GM18499 (cell line): ENCODE results near the gene AUH.

Source experiments
- ATAC-seq: cut with Tn5 transposase; IDR thresholded peaks from one replicate; pipeline ENCODE4 v1.9.1; 2021; ENCODE audit warnings: moderate number of reproducible peaks; ENCODE audit not compliant: insufficient read depth, unreplicated experiment

The AUH gene

DNA sequence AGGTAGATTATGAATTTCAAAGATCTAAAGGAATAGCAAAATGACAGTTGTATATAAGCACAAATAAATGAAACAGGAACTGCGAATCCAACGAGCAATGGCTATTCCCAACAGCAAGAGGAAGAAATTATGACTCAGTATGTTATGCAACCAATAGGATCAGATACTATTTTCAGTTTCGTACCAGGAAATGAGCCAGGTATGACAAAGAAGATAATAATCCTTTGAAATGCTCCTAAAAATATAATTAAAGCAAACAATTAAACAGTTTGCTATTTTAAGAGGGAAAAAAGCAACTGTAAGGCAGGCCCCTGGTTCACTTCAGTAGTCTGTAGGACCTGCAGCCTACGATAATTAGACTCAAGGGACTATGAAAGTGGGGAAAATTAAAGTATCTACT lies 58.9 kb downstream of the AUH start:
- no peak for ATAC-seq

DNA sequence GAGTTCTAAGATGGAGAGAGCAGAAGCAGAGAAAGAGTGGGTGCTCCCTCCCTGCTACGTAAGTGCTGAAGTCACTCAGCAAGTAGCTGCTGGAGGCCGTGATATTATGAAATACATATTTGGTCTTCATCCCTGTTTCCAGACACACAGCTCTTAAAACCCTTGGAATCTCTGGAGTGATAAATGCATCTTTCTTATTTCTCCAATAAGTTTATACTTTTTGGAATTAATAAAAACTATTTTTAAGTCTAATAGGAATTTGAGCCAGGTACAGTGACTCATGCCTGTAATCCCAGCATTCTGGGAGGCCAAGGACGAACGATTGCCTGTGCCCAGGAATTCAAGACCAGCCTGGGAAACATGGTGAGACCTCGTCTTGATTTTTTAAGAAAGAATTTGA lies 60.6 kb downstream of the AUH start:
- no peak for ATAC-seq

DNA sequence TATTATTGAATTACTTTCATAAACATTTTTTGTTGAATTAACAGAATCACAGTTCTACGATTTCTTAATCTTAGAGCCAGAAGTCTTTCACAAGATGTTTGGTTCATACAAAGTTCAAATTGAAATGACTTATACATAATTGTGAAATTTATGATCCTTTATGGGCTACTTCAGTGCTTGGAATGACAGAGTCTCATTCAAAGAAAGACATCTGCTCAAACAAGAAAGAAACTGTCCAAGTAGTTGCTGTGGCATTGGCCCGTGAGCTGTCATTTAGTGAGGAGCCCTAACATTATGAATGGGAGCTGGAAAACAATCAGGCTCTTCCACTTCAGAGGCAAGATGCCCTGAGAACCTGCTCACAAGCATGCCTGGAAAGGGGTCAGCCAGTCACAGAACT lies 63.4 kb downstream of the AUH start:
- ATAC-seq, result no peak

DNA sequence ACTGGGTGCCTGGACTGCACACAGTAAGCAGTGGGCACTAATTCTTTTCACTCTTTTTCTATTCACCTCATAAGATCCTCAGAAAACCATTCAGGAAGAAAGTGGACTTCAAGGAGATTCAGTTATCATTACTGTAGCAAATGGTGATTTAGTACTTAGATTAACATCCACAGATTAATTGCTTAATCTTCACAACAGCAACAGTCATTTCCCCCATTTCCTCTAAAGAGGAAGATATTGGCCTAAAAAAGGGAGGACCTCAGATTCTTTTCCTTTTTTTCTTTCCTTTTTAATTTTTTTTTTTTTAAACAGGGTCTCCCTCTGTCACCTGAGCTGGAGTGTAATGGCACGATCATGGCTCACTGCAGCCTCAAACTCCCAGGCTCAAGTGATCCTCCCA lies 64.4 kb downstream of the AUH start:
- no peak for ATAC-seq

DNA sequence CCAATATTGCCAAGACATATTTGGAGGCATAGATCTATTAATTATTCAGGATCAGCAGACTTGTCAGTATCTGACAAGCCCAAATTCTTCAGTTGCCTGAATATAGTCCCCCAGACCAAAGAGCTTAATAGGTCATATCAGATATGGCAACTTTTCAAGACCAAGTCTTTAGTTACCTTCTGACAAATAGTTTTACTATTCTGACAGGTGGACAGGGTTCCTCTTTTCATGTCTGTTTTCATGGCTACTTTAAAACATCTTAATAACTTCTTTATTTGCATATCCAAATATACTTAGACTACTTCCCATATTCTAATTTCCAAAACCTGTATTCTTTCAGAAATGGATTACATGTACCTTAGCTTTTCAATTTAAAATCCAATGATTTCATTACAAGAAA lies 65.4 kb downstream of the AUH start:
- ATAC-seq, result no peak

DNA sequence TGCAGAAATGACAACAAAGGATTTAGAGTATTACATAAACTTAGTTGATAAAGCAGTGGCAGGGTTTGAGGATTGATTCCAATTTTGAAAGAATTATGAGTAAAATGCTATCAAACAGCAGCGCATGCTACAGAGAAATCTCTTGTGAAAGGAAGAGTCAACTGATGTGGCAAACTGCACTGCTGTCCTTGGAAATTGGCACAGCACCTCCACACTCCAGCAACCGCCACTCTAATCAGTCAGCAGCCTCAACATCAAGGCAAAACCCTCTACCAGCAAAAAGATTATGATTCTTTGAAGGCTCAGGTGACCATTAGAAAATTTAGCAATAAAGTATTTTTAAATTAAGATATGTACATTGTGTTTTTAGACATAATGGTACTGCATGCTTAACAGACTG lies 66.4 kb downstream of the AUH start:
- no peak for ATAC-seq

DNA sequence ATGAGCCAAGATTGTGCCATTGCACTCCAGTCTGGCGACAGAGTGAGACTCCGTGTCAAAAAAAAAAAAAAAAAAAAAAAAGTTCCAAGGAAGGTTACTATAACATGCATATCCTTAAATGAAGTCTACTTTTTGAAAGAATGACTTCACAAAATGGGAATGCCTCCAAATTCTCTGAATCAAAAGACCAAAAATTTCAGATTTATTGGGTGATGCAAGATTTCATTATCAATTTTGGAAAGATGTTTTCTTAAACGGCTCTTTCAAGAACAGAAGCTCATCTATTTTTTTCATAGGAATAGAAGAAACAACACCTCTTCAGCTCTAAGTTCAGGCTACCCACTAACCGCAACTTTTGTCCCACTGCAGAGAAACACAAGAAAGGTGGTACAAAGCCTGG lies 69.9 kb downstream of the AUH start:
- no peak for ATAC-seq

DNA sequence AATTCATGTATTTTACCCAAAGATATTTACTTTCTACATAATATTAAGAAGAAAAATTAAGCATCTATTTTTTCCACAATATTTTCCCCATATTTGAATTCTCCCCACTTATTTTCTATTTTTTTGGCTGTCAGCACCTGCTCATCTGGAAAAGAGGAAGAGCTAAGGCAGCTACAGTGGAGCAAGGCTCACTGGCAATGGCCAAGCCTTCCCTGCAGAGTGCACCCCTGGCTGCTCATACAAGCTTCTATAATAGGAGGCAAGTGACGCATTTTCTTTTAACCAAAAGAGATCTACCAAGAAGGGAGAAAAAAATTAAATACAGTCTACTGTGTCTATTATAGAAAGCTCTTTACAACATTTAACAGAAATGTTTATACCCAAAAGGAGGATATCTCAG lies 72.5 kb downstream of the AUH start:
- ATAC-seq, result no peak

DNA sequence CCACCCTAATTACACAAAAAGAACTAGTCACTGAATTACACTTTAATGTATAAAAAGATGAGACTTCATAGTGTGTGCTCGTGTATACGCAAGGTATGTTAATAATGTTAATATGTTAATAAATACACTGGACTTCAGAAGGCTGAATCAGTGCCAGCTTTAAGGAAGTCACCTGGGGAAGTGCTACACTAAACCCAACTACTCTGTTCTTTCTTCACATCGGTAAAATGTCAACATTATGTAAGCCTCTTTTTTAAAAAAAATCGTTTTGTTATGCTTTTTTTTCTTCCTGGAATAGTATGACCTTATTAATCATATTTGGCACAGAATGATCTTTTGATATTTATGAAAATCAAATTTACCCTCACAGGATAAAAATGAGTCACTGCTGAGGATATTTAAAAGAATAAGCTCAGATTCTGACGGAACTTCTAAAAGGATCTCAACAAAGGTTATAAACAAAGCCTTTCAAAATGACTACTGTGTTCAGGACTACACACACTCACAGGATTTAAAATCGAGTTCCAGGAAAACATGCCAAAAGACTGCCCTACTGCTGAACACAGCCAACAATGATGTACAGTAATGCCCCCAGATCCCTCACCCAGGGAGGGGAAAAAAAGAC lies 75.9 kb downstream of the AUH start:
- ATAC-seq, result no peak

DNA sequence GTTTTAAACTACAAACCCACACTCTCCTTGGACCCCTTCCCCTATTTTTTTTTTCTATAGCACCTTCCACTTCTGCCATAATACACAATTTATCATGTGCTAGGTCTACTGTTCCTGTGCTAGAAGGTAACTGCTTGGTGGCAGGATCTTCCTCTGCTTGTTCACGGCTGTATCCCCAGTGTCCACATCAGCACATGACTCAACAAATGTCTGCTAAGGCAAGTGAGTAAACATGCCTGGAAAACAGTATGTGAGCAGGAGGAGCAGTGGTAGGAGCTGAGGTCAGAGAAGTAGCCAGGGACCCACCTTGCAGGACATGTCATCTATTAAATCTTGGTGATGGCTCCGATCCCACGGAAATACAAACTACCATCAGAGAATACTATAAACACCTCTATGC lies 79.4 kb downstream of the AUH start:
- ATAC-seq, result no peak

DNA sequence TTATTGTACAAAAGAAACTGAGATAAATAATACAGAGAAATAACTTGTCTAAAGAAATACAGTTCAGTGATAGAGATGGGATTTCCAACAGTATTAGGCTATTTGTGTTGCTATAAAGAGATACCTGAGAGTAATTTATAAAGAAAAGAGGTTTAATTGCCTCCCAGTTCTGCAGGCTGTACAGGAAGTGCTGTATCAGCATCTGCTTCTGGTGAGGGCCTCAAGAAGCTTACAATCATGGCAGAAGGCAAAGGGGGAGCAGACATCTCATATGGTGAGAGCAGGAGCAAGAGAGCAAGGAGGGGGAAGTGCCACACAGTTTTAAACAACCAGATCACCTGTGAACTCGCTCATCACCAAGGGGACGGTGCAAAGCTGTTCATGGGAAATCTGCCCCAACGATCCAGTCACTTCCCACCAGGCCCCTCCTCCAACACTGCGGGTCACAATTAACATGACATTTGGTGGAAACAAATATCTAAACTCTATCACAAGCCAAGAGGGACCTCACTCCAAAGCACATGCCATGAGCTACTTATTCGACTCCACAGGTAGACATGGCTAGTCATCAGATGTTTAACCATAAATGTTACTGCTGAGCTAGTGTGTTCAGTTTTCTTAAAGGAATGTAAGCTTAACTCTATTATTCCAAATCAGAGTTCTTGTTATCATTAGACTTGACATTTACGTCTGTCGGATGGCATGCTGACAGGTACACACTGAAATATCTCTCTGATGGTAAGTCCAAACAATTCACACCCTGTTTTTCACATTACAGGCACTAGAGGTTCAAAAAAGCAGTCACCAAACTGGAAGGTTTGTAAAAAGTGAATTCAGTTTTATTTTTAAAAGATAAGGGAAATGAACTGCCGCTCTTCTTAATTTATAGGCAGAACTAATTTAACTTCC lies 82.2 kb downstream of the AUH start:
- ATAC-seq, result no peak

DNA sequence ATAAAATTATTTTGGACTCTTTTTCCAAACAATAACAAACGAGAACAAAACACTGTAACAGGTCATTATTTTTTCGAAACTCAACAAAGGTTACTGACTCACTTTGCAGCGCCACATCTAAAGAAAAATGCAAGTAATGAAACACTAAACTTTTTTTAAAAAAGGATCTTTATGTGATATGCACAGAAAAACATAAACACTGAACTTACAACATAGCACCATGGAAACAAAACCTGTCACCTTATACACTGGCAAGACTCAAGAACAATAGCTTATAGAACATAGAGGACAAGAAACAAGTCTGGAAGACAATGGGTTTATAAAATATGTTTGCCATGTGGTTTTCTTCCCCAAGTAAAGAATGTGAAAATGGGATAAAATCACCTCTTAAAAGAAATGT lies 85.2 kb downstream of the AUH start:
- ATAC-seq, result no peak

DNA sequence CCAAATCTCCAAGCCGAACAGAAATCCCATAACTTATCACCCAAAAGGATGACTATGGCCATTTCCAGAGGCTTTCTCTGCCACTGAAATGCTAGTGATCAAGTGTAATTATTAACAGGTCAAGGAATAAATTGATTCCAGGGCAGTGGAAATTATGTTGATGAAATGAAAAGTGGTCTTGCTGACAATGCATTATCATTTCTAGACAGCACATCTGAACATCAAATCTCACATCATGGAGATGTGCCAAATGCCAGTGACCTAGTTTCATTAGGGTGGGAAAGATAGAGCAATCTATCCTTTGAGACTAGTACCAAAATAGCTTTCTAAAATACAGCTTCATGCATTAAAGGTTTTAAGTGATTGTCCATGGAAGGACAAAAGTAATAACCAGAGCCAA lies 86.1 kb downstream of the AUH start:
- no peak for ATAC-seq

DNA sequence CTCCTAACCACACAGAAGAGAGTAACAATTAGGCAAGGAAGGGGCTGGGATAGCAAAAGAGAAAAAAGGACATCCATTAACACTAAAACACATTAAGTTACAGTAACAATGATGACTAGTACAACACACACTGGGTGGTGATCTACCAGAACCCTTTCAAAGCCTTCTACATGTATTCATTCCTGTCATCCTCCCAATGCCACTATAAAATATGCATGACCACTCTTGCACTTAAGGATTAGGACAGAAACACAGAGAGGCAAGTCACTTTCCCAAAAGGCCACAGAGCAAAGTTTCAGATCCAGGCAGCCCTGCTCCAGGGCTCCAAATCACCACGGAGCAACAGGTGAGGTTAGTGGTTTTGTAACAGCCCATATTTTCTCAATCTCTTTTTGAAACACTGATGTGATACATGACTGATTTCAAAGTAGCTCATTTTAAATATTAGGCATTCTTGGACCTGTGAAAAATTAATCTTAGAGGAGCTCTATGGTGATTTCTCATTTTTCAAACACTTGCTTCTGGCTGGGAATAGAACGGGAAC lies 86.7 kb downstream of the AUH start:
- ATAC-seq, result no peak

DNA sequence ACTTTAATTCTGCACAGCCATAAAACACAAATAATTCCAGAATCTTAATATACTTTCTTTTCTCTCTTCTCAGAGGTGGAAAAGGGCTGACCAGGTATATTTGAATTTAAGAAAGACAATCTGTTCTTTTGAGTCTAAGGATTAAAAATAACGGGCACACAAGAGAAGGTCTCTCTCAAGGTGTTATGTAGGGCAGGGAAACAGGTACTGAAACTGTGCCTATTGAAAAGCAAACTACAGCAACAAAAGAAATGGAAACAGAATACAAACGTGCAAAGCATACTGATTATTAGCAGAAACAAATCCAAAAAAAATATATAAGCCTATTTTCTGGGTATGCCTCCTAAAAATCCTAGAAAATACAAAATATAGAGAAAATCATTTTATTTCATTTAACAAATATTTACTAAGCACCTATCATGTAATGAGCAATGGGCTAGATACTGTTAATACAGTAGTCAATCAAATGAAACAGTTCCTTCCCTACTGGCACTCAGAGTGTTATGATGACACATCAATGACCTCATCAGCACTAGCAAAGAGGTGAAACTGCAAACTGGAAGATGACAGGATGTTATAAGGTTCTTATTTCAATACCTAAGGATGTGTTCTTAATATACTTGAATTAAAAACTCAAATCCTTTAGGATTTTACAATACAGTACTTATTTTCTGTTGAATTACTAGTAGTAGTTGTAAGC lies 87.7 kb downstream of the AUH start:
- ATAC-seq, result no peak

DNA sequence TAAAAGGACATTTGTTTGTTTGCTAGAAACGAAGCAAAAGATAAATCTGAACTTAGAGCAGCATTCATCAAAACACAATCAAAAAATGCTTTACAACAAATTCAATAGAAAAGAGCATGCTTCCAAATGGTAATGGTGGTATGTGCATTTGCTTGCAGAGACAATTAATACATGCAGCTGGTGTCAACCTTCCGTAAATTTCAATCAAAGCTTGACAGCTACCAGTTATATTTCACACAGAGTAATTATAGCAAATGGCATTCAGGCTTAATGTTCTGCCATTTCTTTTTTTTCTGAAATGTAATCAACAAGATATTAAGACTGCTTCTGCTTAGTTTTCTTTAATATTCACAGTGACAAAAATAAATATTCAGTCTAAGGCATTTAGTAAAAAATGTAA lies 90.6 kb downstream of the AUH start:
- ATAC-seq, result no peak

DNA sequence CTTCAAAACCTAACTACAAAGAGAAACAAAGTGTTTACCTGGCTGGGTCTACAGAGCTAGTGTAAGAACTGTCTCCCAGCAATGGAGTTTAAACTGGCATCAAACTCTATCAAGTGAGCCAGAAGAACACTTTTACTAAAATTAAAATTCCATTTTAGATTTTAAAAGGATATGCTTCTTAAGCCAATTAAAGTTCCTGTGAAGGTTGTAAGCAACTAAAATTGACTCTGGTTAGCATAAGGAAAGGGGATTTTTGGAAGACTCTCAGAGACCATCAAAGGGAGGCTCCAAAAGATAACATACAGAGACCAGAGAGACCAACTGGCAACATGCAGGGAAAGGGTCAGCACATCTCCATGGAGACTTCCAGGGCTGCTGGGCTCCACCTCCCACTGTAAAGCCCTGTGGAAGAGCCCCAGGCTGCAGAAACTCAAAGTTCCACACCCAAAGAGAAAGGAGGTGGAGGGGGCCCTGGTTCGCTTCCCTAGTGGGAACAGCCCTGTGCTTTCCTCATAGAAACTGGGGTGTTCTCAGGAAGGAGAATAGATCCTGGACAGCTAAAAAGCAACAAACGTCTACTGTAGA lies 91.7 kb downstream of the AUH start:
- no peak for ATAC-seq

DNA sequence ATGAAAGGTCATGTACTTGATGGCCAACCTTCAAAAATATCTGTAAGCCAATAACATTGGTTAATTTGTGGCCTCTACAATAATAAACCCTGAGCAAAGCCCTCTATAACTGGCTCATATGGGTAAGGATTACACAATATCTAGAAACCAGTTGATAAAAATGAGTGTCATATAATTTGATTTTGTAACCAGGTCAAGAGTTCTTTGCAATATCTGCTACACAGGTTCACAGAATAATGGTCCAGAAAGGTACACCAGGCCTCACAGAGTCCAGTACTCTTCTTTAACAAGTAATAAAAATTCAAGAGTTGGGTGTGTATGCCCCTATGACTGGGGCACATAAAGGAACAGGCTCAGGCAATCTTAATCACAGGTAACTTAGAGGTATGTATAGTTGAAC lies 95.3 kb downstream of the AUH start:
- ATAC-seq, result no peak

DNA sequence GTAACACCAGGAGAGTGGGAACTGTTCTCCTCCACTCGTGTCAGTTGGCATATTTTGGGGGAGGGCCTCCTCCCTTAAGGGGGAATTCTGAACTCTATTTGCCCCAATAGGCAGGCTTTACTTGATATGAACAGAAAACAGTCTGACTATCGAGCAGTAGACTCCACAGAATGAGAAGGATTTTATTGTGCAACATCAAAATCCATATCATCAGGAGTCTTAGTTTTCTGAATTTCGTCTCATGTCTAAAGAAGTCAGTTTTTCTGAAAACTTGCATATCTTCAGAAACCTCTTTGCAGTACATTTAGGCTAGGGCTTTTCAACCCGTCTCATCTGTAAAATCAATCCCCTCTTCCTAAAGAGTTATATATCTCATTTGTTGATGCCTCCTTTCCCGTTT lies 96.2 kb downstream of the AUH start:
- ATAC-seq, result no peak

DNA sequence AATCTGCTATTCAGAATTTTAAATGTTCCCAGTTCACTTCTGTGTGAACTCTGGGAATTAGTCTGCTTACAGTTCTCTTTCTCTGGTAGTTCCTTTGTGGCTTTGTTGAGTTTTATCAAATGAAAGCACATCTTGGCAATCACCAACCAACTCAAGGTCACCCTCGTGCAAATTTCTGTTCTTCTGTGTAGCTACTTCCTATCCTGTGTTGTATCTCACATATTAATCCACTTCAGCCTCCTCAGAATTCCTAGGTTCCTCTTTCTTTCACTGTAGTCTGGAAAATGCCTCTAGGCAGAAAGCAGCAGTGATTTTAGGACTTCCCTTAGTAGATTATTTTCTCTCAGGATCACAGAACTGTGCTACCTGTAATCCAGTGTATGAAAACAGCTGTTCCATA lies 100.3 kb downstream of the AUH start:
- no peak for ATAC-seq

DNA sequence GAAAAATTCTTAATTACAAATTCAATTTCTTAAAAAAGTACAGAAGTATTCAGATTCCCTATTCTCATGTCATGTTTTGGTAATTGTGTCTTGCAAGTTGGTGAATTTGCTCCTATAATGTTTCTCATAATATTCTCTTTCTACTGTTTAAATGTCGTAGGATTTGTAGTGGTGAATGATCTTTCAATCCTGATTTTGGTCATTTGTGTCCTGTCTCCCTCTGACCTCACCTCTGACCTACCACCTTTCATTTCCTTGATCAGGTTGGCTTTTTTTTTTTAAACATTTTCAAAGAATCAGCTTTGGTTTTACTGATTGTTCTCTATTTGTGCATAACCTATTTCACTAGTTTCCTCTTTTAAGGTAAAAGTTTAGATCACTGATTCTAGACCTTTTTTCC lies 102.6 kb downstream of the AUH start:
- no peak for ATAC-seq
